Stimulated activated CD8-positive, alpha-beta memory T cell treated with anti-CD3 and anti-CD28 coated beads, Interleukin-15, amount 100 ng/mL, for 24 hours (primary cell): ENCODE data around the gene ACTR3.
"Not testable (repeated sequence)": the region's sequence is repeated elsewhere in the genome, so short reads cannot be mapped to it uniquely, and the experiment has no call there.

ENCODE experiments used
- DNase-seq: peaks from one replicate; pipeline ENCODE4 v3.0.0-alpha.2; 2020; ENCODE audit warnings: low read depth

The ACTR3 gene

DNA sequence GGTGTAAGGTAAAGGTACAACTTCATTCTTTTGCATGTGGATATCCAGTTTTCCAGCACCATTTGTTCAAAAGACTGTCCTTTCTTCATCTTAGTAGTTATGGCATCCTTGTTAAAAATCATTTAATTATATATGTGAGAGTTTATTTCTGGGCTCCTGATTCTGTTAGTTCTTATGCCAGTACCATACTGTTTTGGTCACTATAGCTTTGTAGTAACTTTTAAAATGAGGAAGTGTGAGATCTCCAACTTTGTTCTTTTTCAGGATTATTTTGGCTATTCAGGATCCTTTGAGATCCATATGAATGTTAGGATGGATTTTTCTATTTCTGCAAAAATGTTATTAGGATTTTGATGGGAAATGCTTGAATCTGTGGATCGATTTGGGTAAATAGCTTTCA lies 16.8 kb downstream of the ACTR3 start:
- DNase-seq: no peak

DNA sequence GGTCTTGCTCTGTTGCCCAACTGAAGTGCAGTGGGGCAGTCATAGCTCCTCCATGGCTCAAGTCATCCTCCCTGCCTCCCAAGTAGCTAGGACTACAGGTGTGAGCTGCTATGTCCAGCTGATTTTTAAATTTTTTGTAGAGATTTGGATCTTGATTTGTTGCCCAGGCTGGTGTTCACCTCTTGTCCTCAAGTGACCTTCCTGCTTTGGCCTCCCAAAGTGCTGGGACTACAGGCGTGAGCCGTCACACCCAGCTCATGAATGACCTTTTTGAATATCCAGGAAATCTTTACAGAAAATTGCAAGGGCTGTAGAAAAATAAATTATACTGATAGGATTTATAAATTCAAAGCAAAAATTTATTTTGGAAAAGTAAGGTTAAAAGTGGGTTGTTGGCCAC lies 17.4 kb downstream of the ACTR3 start:
- no peak for DNase-seq

GRCh38 chr2:113910110-113910717 lies 20.3 kb downstream of the ACTR3 start:
- no peak for DNase-seq

DNA sequence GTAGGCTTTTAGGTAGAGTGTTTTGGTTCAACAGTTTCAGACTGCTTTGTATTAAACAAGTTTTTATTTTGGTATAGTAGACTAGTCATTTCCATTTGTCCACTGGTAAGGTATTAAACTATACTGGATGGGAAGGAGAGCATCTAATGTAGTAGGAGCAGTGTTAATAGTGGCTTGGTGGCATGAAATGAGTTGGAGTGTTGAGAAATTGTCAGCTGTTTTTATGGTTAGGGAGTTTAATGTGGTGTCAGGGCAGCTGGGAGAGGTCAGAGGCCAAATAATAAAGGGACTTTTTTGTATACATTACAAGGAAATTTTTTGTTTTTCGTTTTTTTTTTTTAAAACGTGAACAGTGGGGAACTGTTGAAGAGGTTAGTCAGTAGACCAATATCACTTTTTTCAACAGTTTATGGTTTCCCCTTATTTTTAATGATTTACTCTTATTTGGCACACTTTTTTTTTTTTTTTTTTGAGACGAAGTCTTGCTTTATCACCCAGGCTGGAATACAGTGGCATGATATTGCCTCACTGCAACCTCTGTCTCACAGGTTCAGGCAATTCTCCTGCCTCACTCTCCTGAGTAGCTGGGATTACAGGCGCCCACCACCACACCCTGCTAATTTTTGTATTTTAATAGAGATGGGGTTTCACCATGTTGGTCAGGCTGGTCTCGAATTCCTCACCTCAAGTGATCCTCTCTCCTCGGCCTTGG lies 21.2 kb downstream of the ACTR3 start:
- DNase-seq: no peak

DNA sequence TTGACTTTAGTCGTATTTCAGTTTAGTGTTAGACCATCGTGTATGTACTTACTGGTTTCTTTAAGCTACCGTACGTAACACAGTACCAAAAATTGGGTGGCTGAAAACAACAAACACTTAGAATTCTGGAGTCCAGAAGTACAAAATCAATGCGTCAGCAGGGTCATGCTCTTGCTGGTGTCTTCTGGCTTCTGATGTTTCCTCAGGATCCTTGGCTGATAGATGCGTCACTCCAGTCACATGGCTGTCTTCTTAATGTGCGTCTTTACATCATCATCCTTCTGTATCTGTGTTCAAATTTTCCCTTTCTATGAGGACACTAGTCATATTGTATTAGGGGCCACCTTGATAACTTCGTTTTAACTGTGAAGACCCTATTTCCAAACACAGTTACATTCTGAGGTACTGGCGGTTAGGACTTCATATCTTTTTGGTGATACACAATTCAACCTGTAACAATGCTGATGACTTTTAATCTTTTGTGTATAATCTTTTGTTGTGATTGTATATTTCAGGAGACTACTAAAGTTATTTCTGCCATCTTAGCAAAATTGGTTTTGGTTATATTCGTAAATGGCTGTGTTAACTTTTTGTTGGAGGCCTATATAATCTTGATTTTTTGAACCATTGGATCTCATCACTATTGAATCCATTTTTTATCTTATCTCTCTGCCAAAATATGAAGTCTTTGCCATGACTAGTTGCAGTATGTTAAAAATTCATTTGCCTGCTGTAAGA lies 25.4 kb downstream of the ACTR3 start:
- no peak for DNase-seq

DNA sequence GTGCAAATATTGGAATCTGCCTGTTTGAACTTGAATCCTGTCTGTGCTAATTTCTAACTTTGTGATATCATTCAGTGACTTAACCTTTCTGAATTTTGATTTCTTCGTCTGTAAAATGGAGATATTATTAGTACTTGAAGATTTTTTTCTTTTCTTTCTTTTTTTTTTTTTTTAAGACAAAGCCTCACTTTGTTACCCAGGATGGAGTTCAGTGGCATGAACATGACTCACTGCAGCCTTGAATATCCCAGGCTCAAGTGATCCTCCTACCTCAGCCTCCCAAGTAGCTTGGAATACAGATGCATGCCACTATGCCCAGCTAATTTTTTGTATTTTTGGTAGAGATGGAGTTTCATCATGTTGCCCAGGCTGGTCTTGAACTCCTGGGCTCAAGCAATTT lies 28.3 kb downstream of the ACTR3 start:
- DNase-seq: no peak

DNA sequence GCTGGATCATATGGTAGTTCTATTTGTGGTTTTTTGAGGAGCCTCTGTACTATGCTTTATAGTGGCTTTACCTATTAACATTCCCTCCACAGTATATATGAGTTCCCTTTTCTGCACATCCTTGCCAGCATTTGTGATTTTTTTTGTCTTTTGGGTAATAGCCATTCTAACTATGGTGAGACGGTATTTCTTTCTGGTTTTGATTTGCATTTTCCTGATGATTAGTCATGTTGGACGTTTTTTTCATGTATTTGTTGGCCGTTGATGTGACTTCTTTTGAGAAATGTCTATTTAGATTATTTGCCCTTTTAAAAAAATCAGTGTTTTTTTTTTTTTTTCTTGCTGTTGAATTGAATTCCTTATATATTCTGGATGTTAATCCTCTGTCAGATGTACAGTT lies 31.1 kb downstream of the ACTR3 start:
- no peak for DNase-seq

GRCh38 chr2:113922335-113922734 lies 32.4 kb downstream of the ACTR3 start:
- DNase-seq: no peak

DNA sequence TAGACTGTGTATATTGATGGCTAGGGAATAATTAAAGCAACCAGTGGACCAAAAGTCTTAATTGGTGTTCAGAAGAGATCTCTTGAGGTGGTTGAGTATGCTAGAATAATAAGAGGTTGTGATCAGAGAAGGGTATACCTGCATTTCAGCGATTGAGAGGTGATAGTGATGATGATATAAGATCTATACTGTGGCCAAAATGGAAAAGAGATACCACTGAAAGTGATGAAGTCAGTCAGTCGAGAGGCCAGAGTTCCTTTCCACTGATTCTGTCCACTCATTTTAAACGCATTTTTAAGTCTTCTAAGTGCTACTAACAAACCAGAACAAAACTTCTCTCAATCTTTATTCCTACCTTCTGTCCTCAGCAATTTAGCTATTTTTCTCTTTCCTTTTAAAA lies 32.9 kb downstream of the ACTR3 start:
- DNase-seq: no peak

GRCh38 chr2:113925884-113926283 lies 36.0 kb downstream of the ACTR3 start:
- no peak for DNase-seq

DNA sequence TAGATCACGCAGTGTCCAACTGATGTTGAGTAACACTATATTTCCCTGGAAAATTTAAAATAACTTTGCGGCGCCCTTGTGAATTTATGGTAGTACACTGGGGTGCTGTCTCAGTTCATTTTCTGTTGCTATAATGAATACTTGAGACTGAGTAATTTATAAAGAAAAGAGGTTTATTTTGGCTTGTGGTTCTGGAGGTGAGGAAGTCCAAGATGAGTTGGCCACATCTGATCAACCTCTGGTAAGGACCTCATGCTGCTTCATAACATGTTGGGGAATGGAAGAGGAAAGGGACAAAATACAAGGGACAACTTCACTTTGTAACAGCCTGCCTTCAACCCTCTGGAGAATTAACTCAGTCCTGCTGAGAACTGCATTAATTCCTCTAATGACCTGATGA lies 36.4 kb downstream of the ACTR3 start:
- no peak for DNase-seq

- DNase-seq: no peak
Measured at GRCh38 chr2:113930448-113930847, 40.6 kb downstream of the ACTR3 start.

DNA sequence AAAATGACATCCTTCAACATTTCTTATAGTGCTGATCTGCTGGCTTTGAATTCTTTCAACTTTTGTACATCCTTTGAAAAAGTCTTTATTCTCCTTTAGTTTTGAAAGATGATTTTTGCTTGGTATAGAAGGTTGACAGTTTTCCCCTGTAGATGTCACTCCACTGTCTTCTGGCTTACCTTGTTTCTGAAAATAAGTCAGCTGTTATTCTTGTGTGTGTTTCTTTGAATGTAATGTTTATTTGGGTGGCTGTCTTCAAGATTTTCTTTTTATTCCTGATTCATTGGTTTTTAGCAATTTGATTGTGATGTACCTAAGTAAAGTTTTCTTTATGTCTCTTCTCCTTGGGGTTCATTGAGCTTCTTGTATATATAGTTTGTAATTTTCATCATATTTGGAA lies 47.6 kb downstream of the ACTR3 start:
- DNase-seq: no peak

- no peak for DNase-seq
Measured at GRCh38 chr2:113940891-113941290, 51.0 kb downstream of the ACTR3 start.

DNA sequence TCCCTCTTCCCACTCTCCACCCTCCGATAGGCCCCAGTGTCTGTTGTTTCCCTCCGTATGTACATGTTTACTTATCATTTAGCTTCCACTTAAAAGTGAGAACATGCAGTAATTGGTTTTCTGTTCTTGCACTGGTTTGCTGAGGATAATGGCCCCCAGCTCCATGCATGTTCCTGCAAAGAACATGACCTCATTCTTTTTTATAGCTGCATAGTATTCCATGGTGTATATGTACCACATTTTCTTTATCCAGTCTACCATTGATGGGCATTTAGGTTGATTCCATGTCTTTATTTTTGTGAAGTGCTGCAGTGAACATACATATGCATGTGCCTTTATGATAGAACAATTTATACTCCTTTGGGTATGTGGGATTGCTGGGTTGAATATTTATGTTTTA lies 55.9 kb downstream of the ACTR3 start:
- not testable (repeated sequence) for DNase-seq

GRCh38 chr2:113950906-113951305 lies 61.0 kb downstream of the ACTR3 start:
- DNase-seq: not testable (repeated sequence)

DNA sequence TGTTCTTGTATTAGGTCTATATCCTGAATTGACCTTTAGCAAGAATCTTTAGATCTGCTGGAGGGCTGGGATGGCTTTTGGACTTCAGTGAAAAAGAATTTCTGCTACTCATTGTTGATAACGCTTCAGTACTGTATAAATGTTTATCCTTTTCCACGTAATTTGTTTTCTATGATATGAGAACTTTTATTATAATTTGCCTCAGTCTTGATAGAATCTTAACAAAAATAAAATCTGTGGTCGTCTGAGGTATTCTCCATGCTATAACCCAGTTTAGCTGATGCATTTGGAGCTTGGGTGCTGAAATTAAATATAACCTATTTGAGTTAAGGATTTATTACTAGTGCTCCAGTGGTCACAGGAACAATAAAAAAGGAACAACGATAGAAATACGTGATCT lies 71.1 kb downstream of the ACTR3 start:
- no peak for DNase-seq

- DNase-seq: no peak
Measured at GRCh38 chr2:113962692-113963480, 73.0 kb downstream of the ACTR3 start.

DNA sequence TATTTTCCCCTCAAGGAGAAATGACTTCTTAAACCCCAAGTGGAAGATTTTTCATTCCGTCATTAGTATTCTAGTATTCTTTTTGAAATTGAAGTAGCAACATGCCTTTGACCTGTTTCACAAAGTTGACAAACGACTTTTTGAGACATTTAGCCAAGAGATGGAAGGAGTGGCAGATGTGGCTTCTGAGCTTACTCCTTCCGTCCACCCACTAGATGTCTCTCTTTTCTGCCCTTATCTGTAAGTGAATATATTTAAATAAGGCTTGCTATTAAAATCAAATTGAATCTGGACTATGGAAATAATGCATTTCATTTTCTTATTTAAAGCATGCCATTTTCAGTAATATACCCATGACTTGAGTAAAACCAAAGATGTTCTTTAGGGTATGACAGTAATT lies 74.1 kb downstream of the ACTR3 start:
- no peak for DNase-seq

DNA sequence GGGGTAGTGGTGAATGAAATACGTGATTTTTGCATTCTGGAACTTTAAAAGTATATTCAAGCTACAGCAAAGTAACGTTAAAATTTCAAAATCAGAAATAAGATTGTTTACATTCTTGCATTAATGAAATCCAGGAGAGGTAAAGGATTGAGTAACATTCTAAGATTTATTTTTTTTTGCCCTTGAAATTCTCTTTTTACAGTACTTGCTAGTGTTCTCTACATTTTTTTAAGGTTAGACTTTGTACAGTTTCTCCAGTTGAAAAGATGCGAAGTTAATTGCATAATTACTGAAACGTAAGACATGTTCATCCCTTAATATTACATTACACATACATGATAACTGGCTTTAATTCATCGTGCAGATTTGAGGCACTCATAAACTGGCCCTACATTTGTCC lies 74.5 kb downstream of the ACTR3 start:
- no peak for DNase-seq

- no peak for DNase-seq
Measured at GRCh38 chr2:113965228-113965627, 75.3 kb downstream of the ACTR3 start.

GRCh38 chr2:113965644-113966043 lies 75.8 kb downstream of the ACTR3 start:
- no peak for DNase-seq

GRCh38 chr2:113966171-113966570 lies 76.3 kb downstream of the ACTR3 start:
- no peak for DNase-seq
